HG02943 (cell line): ENCODE measurements around the gene LOXHD1.

Experiments
- ATAC-seq: cut with Tn5 transposase; IDR thresholded peaks from one replicate; pipeline ENCODE4 v1.9.1; 2021; ENCODE audit warnings: mild to moderate bottlenecking, low read depth, moderate library complexity; ENCODE audit not compliant: unreplicated experiment

Gene LOXHD1

GRCh38 chr18:46657115-46657955 is at the start of gene LOXHD1:
Gene LOXHD1, minus strand, starts transcription at chr18:46657220. Its CDS starts 187 bp downstream, at chr18:46657033.
- no peak for ATAC-seq

GRCh38 chr18:46705521-46705920 is 48.5 kb upstream of the LOXHD1 start:
- ATAC-seq: no peak

GRCh38 chr18:46704816-46705215 is 47.8 kb upstream of the LOXHD1 start:
- no peak for ATAC-seq

- no peak for ATAC-seq
Observed at GRCh38 chr18:46704189-46704588, 47.2 kb upstream of the LOXHD1 start.

- no peak for ATAC-seq
Observed at GRCh38 chr18:46702471-46702870, 45.5 kb upstream of the LOXHD1 start.

- ATAC-seq: no peak
Observed at GRCh38 chr18:46700066-46700824, 43.2 kb upstream of the LOXHD1 start.

- no peak for ATAC-seq
Observed at GRCh38 chr18:46696702-46697101, 39.7 kb upstream of the LOXHD1 start.

GRCh38 chr18:46696268-46696667 is 39.2 kb upstream of the LOXHD1 start:
- no peak for ATAC-seq

- ATAC-seq: no peak
Observed at GRCh38 chr18:46693996-46694395, 37.0 kb upstream of the LOXHD1 start.

GRCh38 chr18:46688853-46689525 is 32.0 kb upstream of the LOXHD1 start:
- no peak for ATAC-seq

GRCh38 chr18:46686186-46686585 is 29.2 kb upstream of the LOXHD1 start:
- ATAC-seq: no peak

GRCh38 chr18:46683252-46683651 is 26.2 kb upstream of the LOXHD1 start:
- ATAC-seq: no peak

- no peak for ATAC-seq
Observed at GRCh38 chr18:46680784-46681695, 24.0 kb upstream of the LOXHD1 start.

- ATAC-seq: no peak
Observed at GRCh38 chr18:46679846-46680598, 23.0 kb upstream of the LOXHD1 start.

- no peak for ATAC-seq
Observed at GRCh38 chr18:46678785-46679399, 21.9 kb upstream of the LOXHD1 start.

GRCh38 chr18:46678041-46678440 is 21.0 kb upstream of the LOXHD1 start:
- no peak for ATAC-seq

GRCh38 chr18:46677611-46678010 is 20.6 kb upstream of the LOXHD1 start:
- no peak for ATAC-seq

- no peak for ATAC-seq
Observed at GRCh38 chr18:46676182-46676835, 19.3 kb upstream of the LOXHD1 start.
